Activated CD8-positive, alpha-beta memory T cell treated with anti-CD3 and anti-CD28 coated beads for 1 hour (primary cell): ENCODE results near the gene ADGRV1.
"Not testable (repeated sequence)": the region's sequence is repeated elsewhere in the genome, so short reads cannot be mapped to it uniquely, and the experiment has no call there.

Experiments
- DNase-seq, 2 donors: peaks; one replicate each; pipeline ENCODE4 v3.0.0-alpha.2; 2020; ENCODE audit warnings: low read depth in 1 of 2; ENCODE audit errors: extremely low read depth in 1 of 2

The ADGRV1 gene

GRCh38 chr5:90709323-90710155 is 150.9 kb downstream of the ADGRV1 start:
- DNase-seq: no peak

- no peak for DNase-seq
Observed at GRCh38 chr5:90718387-90718786, 159.8 kb downstream of the ADGRV1 start.

GRCh38 chr5:90739567-90739966 is 181.0 kb downstream of the ADGRV1 start:
- DNase-seq: no peak

GRCh38 chr5:90740244-90740799 is 181.7 kb downstream of the ADGRV1 start:
- no peak for DNase-seq

GRCh38 chr5:90741022-90741564 is 182.5 kb downstream of the ADGRV1 start:
- DNase-seq: no peak

- no peak for DNase-seq
Observed at GRCh38 chr5:90746119-90746518, 187.5 kb downstream of the ADGRV1 start.

GRCh38 chr5:90747175-90747574 is 188.6 kb downstream of the ADGRV1 start:
- DNase-seq: no peak

- DNase-seq: no peak
Observed at GRCh38 chr5:90747693-90748092, 189.1 kb downstream of the ADGRV1 start.

- no peak for DNase-seq
Observed at GRCh38 chr5:90759119-90759518, 200.5 kb downstream of the ADGRV1 start.

GRCh38 chr5:90767710-90768109 is 209.1 kb downstream of the ADGRV1 start:
- DNase-seq: no peak

GRCh38 chr5:90770006-90770541 is 211.5 kb downstream of the ADGRV1 start:
- DNase-seq: not testable (repeated sequence)

GRCh38 chr5:90777959-90778358 is 219.4 kb downstream of the ADGRV1 start:
- no peak for DNase-seq

GRCh38 chr5:90783460-90784333 is 225.1 kb downstream of the ADGRV1 start:
- peak; percentile 19 to 47 for DNase-seq

- no peak for DNase-seq
Observed at GRCh38 chr5:90786756-90787155, 228.2 kb downstream of the ADGRV1 start.

- DNase-seq: no peak
Observed at GRCh38 chr5:90792725-90793124, 234.1 kb downstream of the ADGRV1 start.

GRCh38 chr5:90793183-90793582 is 234.6 kb downstream of the ADGRV1 start:
- no peak for DNase-seq

GRCh38 chr5:90796919-90797318 is 238.3 kb downstream of the ADGRV1 start:
- DNase-seq: not testable (repeated sequence)

- not testable (repeated sequence) for DNase-seq
Observed at GRCh38 chr5:90800082-90800481, 241.5 kb downstream of the ADGRV1 start.

- not testable (repeated sequence) for DNase-seq
Observed at GRCh38 chr5:90800515-90800914, 241.9 kb downstream of the ADGRV1 start.

- DNase-seq: no peak
Observed at GRCh38 chr5:90802474-90803317, 244.1 kb downstream of the ADGRV1 start.
